ENCODE data around the gene ZDHHC16.

DNA sequence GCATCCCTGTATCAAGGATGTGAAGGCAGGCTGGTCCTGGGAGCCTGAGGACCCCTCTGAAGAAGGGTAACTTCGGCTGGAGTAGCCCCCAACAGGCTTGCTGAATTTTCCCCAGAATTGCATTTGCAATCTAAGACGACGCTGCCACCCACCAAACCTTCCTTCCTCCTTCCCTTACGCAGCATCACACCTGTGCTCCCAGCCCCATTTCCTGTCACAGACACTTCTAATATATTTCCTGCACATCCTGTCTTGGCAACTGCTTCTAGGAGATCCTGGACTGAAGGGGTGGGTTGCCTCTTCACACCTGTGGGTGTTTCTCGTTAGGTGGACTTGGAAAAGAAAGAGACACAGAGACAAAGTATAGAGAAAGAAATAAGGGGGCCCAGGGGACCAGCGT lies 29.4 kb upstream of the ZDHHC16 start:
- TF ChIP-seq, protein P1, sequence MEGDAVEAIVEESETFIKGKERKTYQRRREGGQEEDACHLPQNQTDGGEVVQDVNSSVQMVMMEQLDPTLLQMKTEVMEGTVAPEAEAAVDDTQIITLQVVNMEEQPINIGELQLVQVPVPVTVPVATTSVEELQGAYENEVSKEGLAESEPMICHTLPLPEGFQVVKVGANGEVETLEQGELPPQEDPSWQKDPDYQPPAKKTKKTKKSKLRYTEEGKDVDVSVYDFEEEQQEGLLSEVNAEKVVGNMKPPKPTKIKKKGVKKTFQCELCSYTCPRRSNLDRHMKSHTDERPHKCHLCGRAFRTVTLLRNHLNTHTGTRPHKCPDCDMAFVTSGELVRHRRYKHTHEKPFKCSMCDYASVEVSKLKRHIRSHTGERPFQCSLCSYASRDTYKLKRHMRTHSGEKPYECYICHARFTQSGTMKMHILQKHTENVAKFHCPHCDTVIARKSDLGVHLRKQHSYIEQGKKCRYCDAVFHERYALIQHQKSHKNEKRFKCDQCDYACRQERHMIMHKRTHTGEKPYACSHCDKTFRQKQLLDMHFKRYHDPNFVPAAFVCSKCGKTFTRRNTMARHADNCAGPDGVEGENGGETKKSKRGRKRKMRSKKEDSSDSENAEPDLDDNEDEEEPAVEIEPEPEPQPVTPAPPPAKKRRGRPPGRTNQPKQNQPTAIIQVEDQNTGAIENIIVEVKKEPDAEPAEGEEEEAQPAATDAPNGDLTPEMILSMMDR (IDR thresholded peaks at IDR 0.05) = no peak
- no peak for TF ChIP-seq POLR2A (IDR thresholded peaks at IDR 0.05)
